HepG2 (cell line): ENCODE results near the gene CDK12. TPM values are rescaled to one million over a fixed set of nuclear protein-coding genes. Genes with fewer than 3 reads are reported as not detected.

Experiments
- CREM ChIP-seq, 2 experiments: sonication (generic) in 1 of 2; formaldehyde crosslinking in 1 of 2; IDR thresholded peaks; 2 replicates each; pipeline versions ENCODE4 v1.4.0 to v1.6.1; 2016 to 2020; ENCODE audit warnings: antibody characterized with exemption in 1 of 2, mild to moderate bottlenecking in 1 of 2, missing genetic modification reagents in 1 of 2
- FOXM1 ChIP-seq: sonication (generic); formaldehyde crosslinking; IDR thresholded peaks from 2 replicates; pipeline ENCODE4 v1.5.0; 2020; ENCODE audit warnings: missing genetic modification reagents
- KDM1A ChIP-seq: IDR thresholded peaks from 2 replicates; pipeline ENCODE4 v1.6.1; 2016; ENCODE audit warnings: missing compliant biosample characterization
- MTA3 ChIP-seq: sonication (generic); formaldehyde crosslinking; IDR thresholded peaks from 2 replicates; pipeline ENCODE4 v1.4.0; 2020; ENCODE audit warnings: missing genetic modification reagents
- NRL ChIP-seq: sonication (generic); formaldehyde crosslinking; IDR thresholded peaks from 2 replicates; pipeline ENCODE4 v1.5.0; 2020; ENCODE audit warnings: missing genetic modification reagents, mild to moderate bottlenecking, moderate library complexity, borderline replicate concordance
- SKI ChIP-seq: fragments of 450-650 bp; IDR thresholded peaks from one replicate; pipeline ENCODE4 v1.6.1; 2018; ENCODE audit warnings: mild to moderate bottlenecking; ENCODE audit not compliant: partially characterized antibody
- TRIM24 ChIP-seq: sonication (generic); formaldehyde crosslinking; IDR thresholded peaks from 2 replicates; pipeline ENCODE4 v1.8.0; 2022; ENCODE audit warnings: mild to moderate bottlenecking, missing genetic modification reagents
- WIZ ChIP-seq: sonication (generic); formaldehyde crosslinking; IDR thresholded peaks from 2 replicates; pipeline ENCODE4 v1.5.1; 2020; ENCODE audit warnings: mild to moderate bottlenecking, missing genetic modification reagents
- ZNF101 ChIP-seq: sonication (generic); formaldehyde crosslinking; IDR thresholded peaks from 2 replicates; pipeline ENCODE4 v1.4.0; 2020; ENCODE audit warnings: mild to moderate bottlenecking, low read depth, missing genetic modification reagents, borderline replicate concordance
- ZNF335 ChIP-seq: sonication (generic); formaldehyde crosslinking; IDR thresholded peaks from 2 replicates; pipeline ENCODE4 v1.4.0; 2020; ENCODE audit warnings: missing genetic modification reagents
- ZNF552 ChIP-seq: sonication (generic); formaldehyde crosslinking; IDR thresholded peaks from 2 replicates; pipeline ENCODE4 v1.9.0; 2022; ENCODE audit warnings: missing genetic modification reagents, mild to moderate bottlenecking, borderline replicate concordance
- ZNF556 ChIP-seq: sonication (generic); formaldehyde crosslinking; IDR thresholded peaks from 2 replicates; pipeline ENCODE4 v1.4.0; 2020; ENCODE audit warnings: mild to moderate bottlenecking, missing genetic modification reagents, borderline replicate concordance
- ZNF660 ChIP-seq: sonication (generic); formaldehyde crosslinking; IDR thresholded peaks from 2 replicates; pipeline ENCODE4 v1.5.1; 2020; ENCODE audit warnings: mild to moderate bottlenecking, low read depth, missing genetic modification reagents, borderline replicate concordance
- ZNF747 ChIP-seq: sonication (generic); formaldehyde crosslinking; IDR thresholded peaks from 2 replicates; pipeline ENCODE4 v1.8.1; 2023; ENCODE audit warnings: missing genetic modification reagents, mild to moderate bottlenecking, borderline replicate concordance
- polyA plus RNA-seq, 8 experiments: library from polyadenylated mRNA; depleted of rRNA in 3 of 8; stranded (reverse) in 7 of 8; unstranded in 1 of 8; fragments of >200 nt; fragmentation: Illumina TruSeq in 4 of 8; extraction: Trizol in 4 of 8; gene quantifications; 2 replicates each; pipeline versions ENCODE4 v1.2.1 to v1.2.3, GENCODE V29; 2011 to 2016; ENCODE audit warnings: low read depth in 4 of 8, missing spikeins in 1 of 8, mixed read lengths in 1 of 8; ENCODE audit not compliant: insufficient read depth in 1 of 8
- total RNA-seq, 5 experiments: library from RNA; depleted of rRNA; stranded (reverse); fragments of >200 nt; fragmentation: Illumina TruSeq; extraction: Trizol; gene quantifications; 2 replicates each; pipeline ENCODE4 v1.2.3, GENCODE V29; 2016; ENCODE audit warnings: low read depth in 1 of 5
- TF ChIP-seq, protein P1 (sequence below): sonication (generic); formaldehyde crosslinking; IDR thresholded peaks from 2 replicates; pipeline ENCODE4 v1.5.0; 2020; ENCODE audit warnings: missing genetic modification reagents
- TF ChIP-seq, protein P2 (sequence below): sonication (generic); formaldehyde crosslinking; IDR thresholded peaks from 2 replicates; pipeline ENCODE4 v1.4.0; 2020; ENCODE audit warnings: mild to moderate bottlenecking, missing genetic modification reagents
- TF ChIP-seq, protein P3 (sequence below): sonication (generic); formaldehyde crosslinking; IDR thresholded peaks from 2 replicates; pipeline ENCODE4 v1.4.0; 2020; ENCODE audit warnings: missing genetic modification reagents
- TF ChIP-seq, protein P4 (sequence below): sonication (generic); formaldehyde crosslinking; IDR thresholded peaks from 2 replicates; pipeline ENCODE4 v1.4.0; 2020; ENCODE audit warnings: missing genetic modification reagents
- TF ChIP-seq, protein P5 (sequence below): sonication (generic); formaldehyde crosslinking; IDR thresholded peaks from 2 replicates; pipeline ENCODE4 v1.4.0; 2020; ENCODE audit warnings: mild to moderate bottlenecking, missing genetic modification reagents
- TF ChIP-seq, protein P6 (sequence below): sonication (generic); formaldehyde crosslinking; conservative IDR thresholded peaks from 2 replicates; pipeline ENCODE4 v1.4.0; 2020; ENCODE audit warnings: missing genetic modification reagents

The CDK12 gene
- total and polyA plus RNA-seq, 2 of the 13 experiments (the other 11 are each of a cell fraction or from before 2014, with no cell fraction given), result 24.0 to 88.6 TPM

DNA sequence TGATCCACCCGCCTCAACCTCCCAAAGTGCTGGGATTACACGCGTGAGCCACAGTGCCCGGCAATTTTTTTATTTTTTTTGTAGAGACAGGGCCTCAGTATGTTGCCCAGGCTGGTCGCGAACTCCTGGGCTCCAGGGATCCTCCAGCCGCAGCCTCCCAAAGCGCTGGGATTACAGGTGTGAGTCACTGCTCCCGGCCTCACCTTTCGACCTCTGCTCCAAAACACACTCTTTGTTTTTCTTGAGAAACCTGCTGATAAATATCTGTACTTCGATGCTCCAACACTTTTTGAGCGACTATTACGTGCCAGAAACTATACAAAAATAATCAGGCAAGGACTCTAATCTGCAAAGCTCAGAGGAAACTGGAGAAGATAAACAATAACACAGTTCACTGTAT, 11.2 kb upstream of the CDK12 start (continued):
- TF ChIP-seq, protein P1, sequence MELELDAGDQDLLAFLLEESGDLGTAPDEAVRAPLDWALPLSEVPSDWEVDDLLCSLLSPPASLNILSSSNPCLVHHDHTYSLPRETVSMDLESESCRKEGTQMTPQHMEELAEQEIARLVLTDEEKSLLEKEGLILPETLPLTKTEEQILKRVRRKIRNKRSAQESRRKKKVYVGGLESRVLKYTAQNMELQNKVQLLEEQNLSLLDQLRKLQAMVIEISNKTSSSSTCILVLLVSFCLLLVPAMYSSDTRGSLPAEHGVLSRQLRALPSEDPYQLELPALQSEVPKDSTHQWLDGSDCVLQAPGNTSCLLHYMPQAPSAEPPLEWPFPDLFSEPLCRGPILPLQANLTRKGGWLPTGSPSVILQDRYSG (CRISPR knock-in tag), result no peak
- TF ChIP-seq, protein P2, sequence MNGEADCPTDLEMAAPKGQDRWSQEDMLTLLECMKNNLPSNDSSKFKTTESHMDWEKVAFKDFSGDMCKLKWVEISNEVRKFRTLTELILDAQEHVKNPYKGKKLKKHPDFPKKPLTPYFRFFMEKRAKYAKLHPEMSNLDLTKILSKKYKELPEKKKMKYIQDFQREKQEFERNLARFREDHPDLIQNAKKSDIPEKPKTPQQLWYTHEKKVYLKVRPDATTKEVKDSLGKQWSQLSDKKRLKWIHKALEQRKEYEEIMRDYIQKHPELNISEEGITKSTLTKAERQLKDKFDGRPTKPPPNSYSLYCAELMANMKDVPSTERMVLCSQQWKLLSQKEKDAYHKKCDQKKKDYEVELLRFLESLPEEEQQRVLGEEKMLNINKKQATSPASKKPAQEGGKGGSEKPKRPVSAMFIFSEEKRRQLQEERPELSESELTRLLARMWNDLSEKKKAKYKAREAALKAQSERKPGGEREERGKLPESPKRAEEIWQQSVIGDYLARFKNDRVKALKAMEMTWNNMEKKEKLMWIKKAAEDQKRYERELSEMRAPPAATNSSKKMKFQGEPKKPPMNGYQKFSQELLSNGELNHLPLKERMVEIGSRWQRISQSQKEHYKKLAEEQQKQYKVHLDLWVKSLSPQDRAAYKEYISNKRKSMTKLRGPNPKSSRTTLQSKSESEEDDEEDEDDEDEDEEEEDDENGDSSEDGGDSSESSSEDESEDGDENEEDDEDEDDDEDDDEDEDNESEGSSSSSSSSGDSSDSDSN, result no peak
- TF ChIP-seq NRL (CRISPR knock-in tag), result no peak
- 0 out of 2 replicates have a peak, but pooled peaks have one; percentile 32 for TF ChIP-seq KDM1A (CRISPR knock-in tag)
- TF ChIP-seq WIZ, result no peak
- TF ChIP-seq ZNF556 (CRISPR knock-in tag), result 0 out of 2 replicates have a peak, but pooled peaks have one; percentile 10
- TF ChIP-seq CREM (IDR thresholded peaks at IDR 0.05), result no peak
- no peak for TF ChIP-seq CREM (CRISPR knock-in tag; IDR thresholded peaks at IDR 0.05)
- TF ChIP-seq ZNF747, result no peak
- no peak for TF ChIP-seq MTA3 (CRISPR knock-in tag)
- TF ChIP-seq TRIM24, result no peak
- TF ChIP-seq SKI, result no peak
- no peak for TF ChIP-seq ZNF335 (CRISPR knock-in tag)
- TF ChIP-seq, protein P3, sequence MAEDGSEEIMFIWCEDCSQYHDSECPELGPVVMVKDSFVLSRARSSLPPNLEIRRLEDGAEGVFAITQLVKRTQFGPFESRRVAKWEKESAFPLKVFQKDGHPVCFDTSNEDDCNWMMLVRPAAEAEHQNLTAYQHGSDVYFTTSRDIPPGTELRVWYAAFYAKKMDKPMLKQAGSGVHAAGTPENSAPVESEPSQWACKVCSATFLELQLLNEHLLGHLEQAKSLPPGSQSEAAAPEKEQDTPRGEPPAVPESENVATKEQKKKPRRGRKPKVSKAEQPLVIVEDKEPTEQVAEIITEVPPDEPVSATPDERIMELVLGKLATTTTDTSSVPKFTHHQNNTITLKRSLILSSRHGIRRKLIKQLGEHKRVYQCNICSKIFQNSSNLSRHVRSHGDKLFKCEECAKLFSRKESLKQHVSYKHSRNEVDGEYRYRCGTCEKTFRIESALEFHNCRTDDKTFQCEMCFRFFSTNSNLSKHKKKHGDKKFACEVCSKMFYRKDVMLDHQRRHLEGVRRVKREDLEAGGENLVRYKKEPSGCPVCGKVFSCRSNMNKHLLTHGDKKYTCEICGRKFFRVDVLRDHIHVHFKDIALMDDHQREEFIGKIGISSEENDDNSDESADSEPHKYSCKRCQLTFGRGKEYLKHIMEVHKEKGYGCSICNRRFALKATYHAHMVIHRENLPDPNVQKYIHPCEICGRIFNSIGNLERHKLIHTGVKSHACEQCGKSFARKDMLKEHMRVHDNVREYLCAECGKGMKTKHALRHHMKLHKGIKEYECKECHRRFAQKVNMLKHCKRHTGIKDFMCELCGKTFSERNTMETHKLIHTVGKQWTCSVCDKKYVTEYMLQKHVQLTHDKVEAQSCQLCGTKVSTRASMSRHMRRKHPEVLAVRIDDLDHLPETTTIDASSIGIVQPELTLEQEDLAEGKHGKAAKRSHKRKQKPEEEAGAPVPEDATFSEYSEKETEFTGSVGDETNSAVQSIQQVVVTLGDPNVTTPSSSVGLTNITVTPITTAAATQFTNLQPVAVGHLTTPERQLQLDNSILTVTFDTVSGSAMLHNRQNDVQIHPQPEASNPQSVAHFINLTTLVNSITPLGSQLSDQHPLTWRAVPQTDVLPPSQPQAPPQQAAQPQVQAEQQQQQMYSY (CRISPR knock-in tag), result no peak
- TF ChIP-seq ZNF101, result no peak
- TF ChIP-seq, protein P4, sequence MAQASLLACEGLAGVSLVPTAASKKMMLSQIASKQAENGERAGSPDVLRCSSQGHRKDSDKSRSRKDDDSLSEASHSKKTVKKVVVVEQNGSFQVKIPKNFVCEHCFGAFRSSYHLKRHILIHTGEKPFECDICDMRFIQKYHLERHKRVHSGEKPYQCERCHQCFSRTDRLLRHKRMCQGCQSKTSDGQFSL (CRISPR knock-in tag), result no peak
- TF ChIP-seq, protein P5, sequence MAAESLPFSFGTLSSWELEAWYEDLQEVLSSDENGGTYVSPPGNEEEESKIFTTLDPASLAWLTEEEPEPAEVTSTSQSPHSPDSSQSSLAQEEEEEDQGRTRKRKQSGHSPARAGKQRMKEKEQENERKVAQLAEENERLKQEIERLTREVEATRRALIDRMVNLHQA (CRISPR knock-in tag), result no peak
- TF ChIP-seq FOXM1 (CRISPR knock-in tag), result no peak
- TF ChIP-seq ZNF660 (CRISPR knock-in tag), result no peak
- no peak for TF ChIP-seq ZNF552 (CRISPR knock-in tag)
- TF ChIP-seq, protein P6, sequence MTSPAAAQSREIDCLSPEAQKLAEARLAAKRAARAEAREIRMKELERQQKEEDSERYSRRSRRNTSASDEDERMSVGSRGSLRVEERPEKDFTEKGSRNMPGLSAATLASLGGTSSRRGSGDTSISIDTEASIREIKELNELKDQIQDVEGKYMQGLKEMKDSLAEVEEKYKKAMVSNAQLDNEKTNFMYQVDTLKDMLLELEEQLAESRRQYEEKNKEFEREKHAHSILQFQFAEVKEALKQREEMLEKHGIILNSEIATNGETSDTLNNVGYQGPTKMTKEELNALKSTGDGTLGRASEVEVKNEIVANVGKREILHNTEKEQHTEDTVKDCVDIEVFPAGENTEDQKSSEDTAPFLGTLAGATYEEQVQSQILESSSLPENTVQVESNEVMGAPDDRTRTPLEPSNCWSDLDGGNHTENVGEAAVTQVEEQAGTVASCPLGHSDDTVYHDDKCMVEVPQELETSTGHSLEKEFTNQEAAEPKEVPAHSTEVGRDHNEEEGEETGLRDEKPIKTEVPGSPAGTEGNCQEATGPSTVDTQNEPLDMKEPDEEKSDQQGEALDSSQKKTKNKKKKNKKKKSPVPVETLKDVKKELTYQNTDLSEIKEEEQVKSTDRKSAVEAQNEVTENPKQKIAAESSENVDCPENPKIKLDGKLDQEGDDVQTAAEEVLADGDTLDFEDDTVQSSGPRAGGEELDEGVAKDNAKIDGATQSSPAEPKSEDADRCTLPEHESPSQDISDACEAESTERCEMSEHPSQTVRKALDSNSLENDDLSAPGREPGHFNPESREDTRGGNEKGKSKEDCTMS (CRISPR knock-in tag), result no peak
